Measurements from ENCODE around the gene TNNI3K. TPM values are rescaled to one million over a fixed set of nuclear protein-coding genes. Genes with fewer than 3 reads are reported as not detected.

The TNNI3K gene
- polyA plus RNA-seq, 1 donor from 2014 or later, result 3.5 TPM

DNA sequence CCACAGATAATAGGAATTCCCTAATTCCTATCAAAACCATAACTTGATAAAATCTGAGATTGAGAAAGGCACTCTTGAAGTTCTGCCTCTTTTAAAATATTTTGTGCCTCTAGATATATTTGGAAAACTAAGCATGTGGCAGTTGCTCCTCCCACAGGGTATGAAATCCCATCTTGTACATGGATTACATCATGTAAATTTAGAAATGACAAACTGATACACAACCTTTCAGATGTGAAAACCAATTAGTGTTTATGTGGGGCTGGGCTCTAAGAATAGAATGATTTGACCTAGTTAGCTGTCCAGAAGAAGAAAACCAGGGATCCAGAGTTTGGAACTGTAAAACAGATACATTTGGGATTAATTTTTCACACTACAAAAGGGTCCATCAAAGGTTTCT is 261.5 kb downstream of the TNNI3K start:
- H3K27me3 ChIP-seq (ENCODE audit: insufficient read depth, low read depth, low read length), result no peaks in the 10 kb centered on the region
- no peak overlapping the region for H2AFZ ChIP-seq (ENCODE audit: low read depth, low read length)

DNA sequence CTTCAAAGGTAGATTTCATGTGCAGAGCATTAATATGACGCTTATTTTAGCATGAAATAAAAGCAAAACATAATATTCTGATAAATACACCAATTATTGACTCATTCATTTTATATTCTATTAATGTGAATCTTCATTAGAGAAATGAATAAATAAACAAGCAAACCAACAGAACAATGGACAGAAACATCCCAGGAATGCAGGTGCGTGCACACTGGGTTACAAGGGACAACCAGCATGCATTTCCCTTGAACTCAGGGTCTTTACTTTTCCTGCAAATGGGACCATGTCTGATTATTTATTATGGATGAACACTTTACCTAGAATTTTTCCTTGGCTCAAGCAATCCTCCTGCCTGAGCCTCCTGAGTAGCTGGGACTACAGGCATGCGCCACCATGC is 263.7 kb downstream of the TNNI3K start:
- Histone ChIP-seq H3K79me2 (replicated peaks; ENCODE audit: insufficient read depth, low read length) (no peaks in the 10 kb centered on the region), H3K9me2 (ENCODE audit: insufficient read depth, low read length) (no peaks in the 10 kb centered on the region), H3K27ac (ENCODE audit: low read length) (no peak overlapping the region), H2AFZ (ENCODE audit: low read depth, low read length) (no peak overlapping the region), H3K4me3 (ENCODE audit: low read length) (no peak overlapping the region), H3K4me2 (ENCODE audit: low read length) (no peak overlapping the region), H3K9ac (ENCODE audit: low read length) (no peak overlapping the region), H3K9me3 (ENCODE audit: low read length) (no peaks in the 10 kb centered on the region), H3K36me3 (ENCODE audit: insufficient read depth, low read length) (no peaks in the 10 kb centered on the region), H3K27me3 (ENCODE audit: insufficient read depth, low read depth, low read length) (no peaks in the 10 kb centered on the region), H4K20me1 (ENCODE audit: insufficient read depth) (no peaks in the 10 kb centered on the region), H3F3A (ENCODE audit: insufficient read depth, low read length, poor library complexity, severe bottlenecking) (peaks cover 3% of the 10 kb centered on the region)
- TF ChIP-seq RAD21 (conservative IDR thresholded peaks at IDR 0.05) (no peak), MXI1 (conservative IDR thresholded peaks at IDR 0.05; ENCODE audit: poor library complexity, severe bottlenecking) (no peak), EZH2 (IDR thresholded peaks at IDR 0.05; ENCODE audit: borderline replicate concordance, insufficient read depth, low read length, poor library complexity, severe bottlenecking) (no peak), TAF1 (IDR thresholded peaks at IDR 0.05; ENCODE audit: low read depth) (no peak), SMC3 (conservative IDR thresholded peaks at IDR 0.05; ENCODE audit: poor library complexity) (no peak), EP300 (conservative IDR thresholded peaks at IDR 0.05; ENCODE audit: poor library complexity, severe bottlenecking) (no peak), POLR2AphosphoS5 (IDR thresholded peaks at IDR 0.05) (no peak)
- TF ChIP-seq, protein P1, sequence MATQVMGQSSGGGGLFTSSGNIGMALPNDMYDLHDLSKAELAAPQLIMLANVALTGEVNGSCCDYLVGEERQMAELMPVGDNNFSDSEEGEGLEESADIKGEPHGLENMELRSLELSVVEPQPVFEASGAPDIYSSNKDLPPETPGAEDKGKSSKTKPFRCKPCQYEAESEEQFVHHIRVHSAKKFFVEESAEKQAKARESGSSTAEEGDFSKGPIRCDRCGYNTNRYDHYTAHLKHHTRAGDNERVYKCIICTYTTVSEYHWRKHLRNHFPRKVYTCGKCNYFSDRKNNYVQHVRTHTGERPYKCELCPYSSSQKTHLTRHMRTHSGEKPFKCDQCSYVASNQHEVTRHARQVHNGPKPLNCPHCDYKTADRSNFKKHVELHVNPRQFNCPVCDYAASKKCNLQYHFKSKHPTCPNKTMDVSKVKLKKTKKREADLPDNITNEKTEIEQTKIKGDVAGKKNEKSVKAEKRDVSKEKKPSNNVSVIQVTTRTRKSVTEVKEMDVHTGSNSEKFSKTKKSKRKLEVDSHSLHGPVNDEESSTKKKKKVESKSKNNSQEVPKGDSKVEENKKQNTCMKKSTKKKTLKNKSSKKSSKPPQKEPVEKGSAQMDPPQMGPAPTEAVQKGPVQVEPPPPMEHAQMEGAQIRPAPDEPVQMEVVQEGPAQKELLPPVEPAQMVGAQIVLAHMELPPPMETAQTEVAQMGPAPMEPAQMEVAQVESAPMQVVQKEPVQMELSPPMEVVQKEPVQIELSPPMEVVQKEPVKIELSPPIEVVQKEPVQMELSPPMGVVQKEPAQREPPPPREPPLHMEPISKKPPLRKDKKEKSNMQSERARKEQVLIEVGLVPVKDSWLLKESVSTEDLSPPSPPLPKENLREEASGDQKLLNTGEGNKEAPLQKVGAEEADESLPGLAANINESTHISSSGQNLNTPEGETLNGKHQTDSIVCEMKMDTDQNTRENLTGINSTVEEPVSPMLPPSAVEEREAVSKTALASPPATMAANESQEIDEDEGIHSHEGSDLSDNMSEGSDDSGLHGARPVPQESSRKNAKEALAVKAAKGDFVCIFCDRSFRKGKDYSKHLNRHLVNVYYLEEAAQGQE (IDR thresholded peaks at IDR 0.05; ENCODE audit: borderline replicate concordance), result no peak
- TF ChIP-seq, protein P2, sequence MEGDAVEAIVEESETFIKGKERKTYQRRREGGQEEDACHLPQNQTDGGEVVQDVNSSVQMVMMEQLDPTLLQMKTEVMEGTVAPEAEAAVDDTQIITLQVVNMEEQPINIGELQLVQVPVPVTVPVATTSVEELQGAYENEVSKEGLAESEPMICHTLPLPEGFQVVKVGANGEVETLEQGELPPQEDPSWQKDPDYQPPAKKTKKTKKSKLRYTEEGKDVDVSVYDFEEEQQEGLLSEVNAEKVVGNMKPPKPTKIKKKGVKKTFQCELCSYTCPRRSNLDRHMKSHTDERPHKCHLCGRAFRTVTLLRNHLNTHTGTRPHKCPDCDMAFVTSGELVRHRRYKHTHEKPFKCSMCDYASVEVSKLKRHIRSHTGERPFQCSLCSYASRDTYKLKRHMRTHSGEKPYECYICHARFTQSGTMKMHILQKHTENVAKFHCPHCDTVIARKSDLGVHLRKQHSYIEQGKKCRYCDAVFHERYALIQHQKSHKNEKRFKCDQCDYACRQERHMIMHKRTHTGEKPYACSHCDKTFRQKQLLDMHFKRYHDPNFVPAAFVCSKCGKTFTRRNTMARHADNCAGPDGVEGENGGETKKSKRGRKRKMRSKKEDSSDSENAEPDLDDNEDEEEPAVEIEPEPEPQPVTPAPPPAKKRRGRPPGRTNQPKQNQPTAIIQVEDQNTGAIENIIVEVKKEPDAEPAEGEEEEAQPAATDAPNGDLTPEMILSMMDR (IDR thresholded peaks at IDR 0.05; ENCODE audit: poor library complexity, severe bottlenecking), result no peak

More for the DNA sequence above, 261.5 kb downstream of the TNNI3K start:
- Histone ChIP-seq H3K9me3 (ENCODE audit: low read length) (no peaks in the 10 kb centered on the region), H3K36me3 (ENCODE audit: insufficient read depth, low read length) (no peaks in the 10 kb centered on the region), H3F3A (ENCODE audit: insufficient read depth, low read length, poor library complexity, severe bottlenecking) (no peaks in the 10 kb centered on the region), H3K27ac (ENCODE audit: low read length) (no peak overlapping the region), H3K4me2 (ENCODE audit: low read length) (no peak overlapping the region), H3K79me2 (replicated peaks; ENCODE audit: insufficient read depth, low read length) (no peaks in the 10 kb centered on the region), H3K9ac (ENCODE audit: low read length) (no peak overlapping the region), H4K20me1 (ENCODE audit: insufficient read depth) (no peaks in the 10 kb centered on the region), H3K9me2 (ENCODE audit: insufficient read depth, low read length) (no peaks in the 10 kb centered on the region), H3K4me3 (ENCODE audit: low read length) (no peak overlapping the region)
- TF ChIP-seq, protein P1 (IDR thresholded peaks at IDR 0.05; ENCODE audit: borderline replicate concordance), result no peak

All from neural cell (in vitro differentiated cells).